Natural killer cell (primary cell): ENCODE measurements around the gene AVPI1. TPM values are rescaled to one million over a fixed set of nuclear protein-coding genes. Genes with fewer than 3 reads are reported as not detected.

Experiments used
- ATAC-seq, 3 donors: fragments of 150-1000 bp in 2 of 3; fragments of 200-7000 bp in 1 of 3; cut with Tn5 transposase; 1 replicate in 1 of 3; 2 replicates in 2 of 3; pipeline ENCODE4 v1.10.0; 2021; ENCODE audit warnings: mild to moderate bottlenecking in 2 of 3, moderate library complexity in 2 of 3
- DNase-seq, 2 donors: peaks; one replicate each; pipeline versions ENCODE4 v3.0.0 to v3.0.0-alpha.2; 2013 to 2021; ENCODE audit warnings: mixed read lengths in 1 of 2
- H3K27ac ChIP-seq: one replicate; pipeline ENCODE4 v1.5.1; 2013; ENCODE audit warnings: mild to moderate bottlenecking, low read length
- H3K27me3 ChIP-seq: one replicate; pipeline ENCODE4 v1.6.1; 2013; ENCODE audit warnings: low read length; ENCODE audit not compliant: control insufficient read depth, insufficient read depth
- H3K36me3 ChIP-seq: one replicate; pipeline ENCODE4 v1.6.1; 2013; ENCODE audit warnings: low read length; ENCODE audit not compliant: control insufficient read depth, insufficient read depth
- H3K4me1 ChIP-seq: one replicate; pipeline ENCODE4 v1.6.1; 2013; ENCODE audit warnings: low read length; ENCODE audit not compliant: control insufficient read depth, insufficient read depth
- H3K4me3 ChIP-seq: one replicate; pipeline ENCODE4 v1.5.1; 2013; ENCODE audit warnings: low read length
- H3K9me3 ChIP-seq: one replicate; pipeline ENCODE4 v1.6.1; 2013; ENCODE audit warnings: low read length; ENCODE audit not compliant: control insufficient read depth, insufficient read depth
- H3K27ac Mint-ChIP-seq, 2 donors: one replicate each; pipeline ENCODE4 v1.8.0; 2022; ENCODE audit warnings: mild to moderate bottlenecking in 2 of 2, mixed read lengths in 2 of 2, moderate library complexity in 1 of 2
- H3K27me3 Mint-ChIP-seq, 2 donors: one replicate each; pipeline ENCODE4 v1.8.0; 2022; ENCODE audit warnings: low read depth in 2 of 2, mixed read lengths in 2 of 2
- H3K36me3 Mint-ChIP-seq: one replicate; pipeline ENCODE4 v1.8.0; 2022; ENCODE audit warnings: mixed read lengths
- H3K4me1 Mint-ChIP-seq, 2 donors: one replicate each; pipeline ENCODE4 v1.8.0; 2022; ENCODE audit warnings: mixed read lengths in 2 of 2
- H3K4me3 Mint-ChIP-seq: one replicate; pipeline ENCODE4 v1.8.0; 2022; ENCODE audit warnings: mild to moderate bottlenecking, moderate library complexity, mixed read lengths
- H3K9me3 Mint-ChIP-seq, 2 donors: one replicate each; pipeline ENCODE4 v1.8.0; 2022; ENCODE audit warnings: mixed read lengths in 2 of 2
- CTCF ChIP-seq: fragments of 200-600 bp; IDR thresholded peaks from one replicate; pipeline ENCODE4 v1.8.0; 2022; ENCODE audit warnings: antibody characterized with exemption
- WGBS: methylation state at CpG from one replicate; pipeline ENCODE4 v1.1.7; 2013; ENCODE audit warnings: missing lambda C conversion rate; ENCODE audit not compliant: insufficient coverage; 5-methylcytosine and 5-hydroxymethylcytosine counted together
- intact Hi-C: fragments of 100-400 bp; cut with micrococcal nuclease; formaldehyde crosslinking; loops from one replicate; pipeline ENCODE4 v1.14.2; 2022
- total RNA-seq, 4 donors: library from RNA; stranded (reverse); fragments of 120-200 nt in 1 of 4; gene quantifications; one replicate each; pipeline versions ENCODE4 v1.2.3 to v1.2.4, GENCODE V29; 2013 to 2022

Gene AVPI1
- total RNA-seq, 3 donors from 2014 or later (not counting 1 experiment from before 2014, with no cell fraction given), result 6.1 to 8.4 (median 6.8) TPM

GRCh38 chr10:97682042-97682441 is 5.0 kb downstream of the AVPI1 start:
- Histone ChIP-seq H3K4me3 (no peak overlapping the region), H3K4me1 (peaks cover 15% of the 10 kb centered on the region), H3K27ac (no peak overlapping the region), H3K36me3 (no peaks in the 10 kb centered on the region), H3K27me3 (no peaks in the 10 kb centered on the region), H3K9me3 (no peaks in the 10 kb centered on the region)
- H3K36me3 Mint-ChIP-seq, result no peaks in the 10 kb centered on the region
- no peaks in the 10 kb centered on the region for H3K9me3 Mint-ChIP-seq
- intact Hi-C loops, result no loop called here
- DNase-seq, result no peak
- ATAC-seq, result no peak
- no peaks in the 10 kb centered on the region for H3K27me3 Mint-ChIP-seq
- H3K4me3 Mint-ChIP-seq, result no peak overlapping the region
- peaks cover 0 to 9% of the 10 kb centered on the region in 2 donors for H3K4me1 Mint-ChIP-seq
- 94% methylated on average over 4 of the region's 4 CpGs for WGBS
- TF ChIP-seq CTCF, result no peak
- H3K27ac Mint-ChIP-seq, result no peak overlapping the region

GRCh38 chr10:97679594-97679993 is 7.4 kb downstream of the AVPI1 start:
- H3K36me3 ChIP-seq, result peaks cover 15% of the 10 kb centered on the region
- intact Hi-C loops, result no loop called here
- 94% methylated on average over 16 of the region's 16 CpGs for WGBS
- no peak overlapping the region for H3K4me3 Mint-ChIP-seq
- no peaks in the 10 kb centered on the region for H3K27me3 Mint-ChIP-seq
- H3K27ac Mint-ChIP-seq, result no peak overlapping the region
- H3K9me3 ChIP-seq, result no peaks in the 10 kb centered on the region
- no peak overlapping the region for H3K27ac ChIP-seq
- no peak for TF ChIP-seq CTCF
- ATAC-seq (no peak), DNase-seq (no peak)
- no peak overlapping the region for H3K4me3 ChIP-seq
- no peaks in the 10 kb centered on the region for H3K36me3 Mint-ChIP-seq
- no peaks in the 10 kb centered on the region for H3K9me3 Mint-ChIP-seq
- no peaks in the 10 kb centered on the region for H3K27me3 ChIP-seq
- no peaks in the 10 kb centered on the region for H3K4me1 Mint-ChIP-seq
- H3K4me1 ChIP-seq, result peaks cover 12% of the 10 kb centered on the region

- ATAC-seq (peak; percentile 79 to 91 (median 85)), DNase-seq (peak; percentile 36 to 84)
- Mint-ChIP-seq H3K4me3 (peak overlapping the region; percentile 13), H3K27ac (peak overlapping the region; percentile 42 to 66), H3K36me3 (no peaks in the 10 kb centered on the region), H3K4me1 (no peaks in the 10 kb centered on the region), H3K27me3 (no peaks in the 10 kb centered on the region), H3K9me3 (no peaks in the 10 kb centered on the region)
- Histone ChIP-seq H3K27me3 (no peaks in the 10 kb centered on the region), H3K36me3 (peaks cover 26% of the 10 kb centered on the region), H3K4me3 (no peak overlapping the region), H3K4me1 (peaks cover 6% of the 10 kb centered on the region), H3K27ac (no peak overlapping the region), H3K9me3 (no peaks in the 10 kb centered on the region)
- intact Hi-C loops, result loop anchor here (1.0 kb wide), 2 partner anchors 54 to 105 kb away; partner anchors contain the start of gene ANKRD2
- 84% methylated on average over 1 of the region's 2 CpGs for WGBS
- TF ChIP-seq CTCF, result peak; percentile 92
These were observed 10.1 kb downstream of the AVPI1 start for GRCh38 chr10:97676770-97677581.
